Peyer's patch (tissue), 4 donors: ENCODE data around the gene TNFRSF13B.
"Not testable (repeated sequence)": the region's sequence is repeated elsewhere in the genome, so short reads cannot be mapped to it uniquely, and the experiment has no call there.

Experiments
- POLR2A ChIP-seq, 2 donors: fragments of 450-650 bp; IDR thresholded peaks; one replicate each; pipeline ENCODE4 v1.5.1; 2017; ENCODE audit warnings: antibody characterized with exemption in 2 of 2, mild to moderate bottlenecking in 2 of 2, moderate library complexity in 2 of 2
- TF ChIP-seq, protein P1 (sequence below), 6 experiments: fragments of 450-650 bp in 4 of 6; fragments of 200-600 bp in 2 of 6; sonication (generic) in 1 of 6; IDR thresholded peaks; one replicate each; pipeline ENCODE4 v1.5.1; 2017 to 2019; ENCODE audit warnings: antibody characterized with exemption in 6 of 6, mild to moderate bottlenecking in 3 of 6, moderate library complexity in 1 of 6

- TF ChIP-seq, protein P1, sequence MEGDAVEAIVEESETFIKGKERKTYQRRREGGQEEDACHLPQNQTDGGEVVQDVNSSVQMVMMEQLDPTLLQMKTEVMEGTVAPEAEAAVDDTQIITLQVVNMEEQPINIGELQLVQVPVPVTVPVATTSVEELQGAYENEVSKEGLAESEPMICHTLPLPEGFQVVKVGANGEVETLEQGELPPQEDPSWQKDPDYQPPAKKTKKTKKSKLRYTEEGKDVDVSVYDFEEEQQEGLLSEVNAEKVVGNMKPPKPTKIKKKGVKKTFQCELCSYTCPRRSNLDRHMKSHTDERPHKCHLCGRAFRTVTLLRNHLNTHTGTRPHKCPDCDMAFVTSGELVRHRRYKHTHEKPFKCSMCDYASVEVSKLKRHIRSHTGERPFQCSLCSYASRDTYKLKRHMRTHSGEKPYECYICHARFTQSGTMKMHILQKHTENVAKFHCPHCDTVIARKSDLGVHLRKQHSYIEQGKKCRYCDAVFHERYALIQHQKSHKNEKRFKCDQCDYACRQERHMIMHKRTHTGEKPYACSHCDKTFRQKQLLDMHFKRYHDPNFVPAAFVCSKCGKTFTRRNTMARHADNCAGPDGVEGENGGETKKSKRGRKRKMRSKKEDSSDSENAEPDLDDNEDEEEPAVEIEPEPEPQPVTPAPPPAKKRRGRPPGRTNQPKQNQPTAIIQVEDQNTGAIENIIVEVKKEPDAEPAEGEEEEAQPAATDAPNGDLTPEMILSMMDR (IDR thresholded peaks at IDR 0.05), result not testable (repeated sequence)
- not testable (repeated sequence) for TF ChIP-seq POLR2A (IDR thresholded peaks at IDR 0.05)
Measured at GRCh38 chr17:16961022-16961421, 10.9 kb downstream of the TNFRSF13B start.
